Caco-2 (cell line): ENCODE results near the gene DEPDC5. TPM values are rescaled to one million over a fixed set of nuclear protein-coding genes. Genes with fewer than 3 reads are reported as not detected.
A peak's percentile ranks its signal among the peaks of the same experiment; 100 is the strongest.

ENCODE experiments used
- BruUV-seq: library from RNA; stranded (reverse); fragments of 400-500 nt; replicated peaks from 2 replicates; lab custom pipeline; 2021; lab: Mats Ljungman, UMichigan
- CTCF ChIA-PET: fragments of 300-600 bp; sonication (Branson Sonifier 250); formaldehyde crosslinking; loops from one replicate; lab custom pipeline; 2022; ENCODE audit warnings: antibody characterized with exemption; lab: Charles Lee
- POLR2A ChIA-PET: fragments of 300-600 bp; sonication (Branson Sonifier 250); formaldehyde crosslinking; loops from one replicate; lab custom pipeline; 2022; ENCODE audit warnings: antibody characterized with exemption; lab: Charles Lee
- DNase-seq, 2 experiments: peaks; one replicate each; pipeline versions ENCODE4 v3.0.0 to v3.0.0-alpha.2; 2020 to 2022
- H3K27me3 ChIP-seq: replicated peaks from 2 replicates; pipeline ENCODE4 v1.6.0; 2011; ENCODE audit warnings: low read length; ENCODE audit not compliant: control insufficient read depth, insufficient read depth
- H3K36me3 ChIP-seq: 2 replicates; pipeline ENCODE4 v1.5.1; 2011; ENCODE audit warnings: low read length; ENCODE audit not compliant: control insufficient read depth, insufficient read depth
- H3K4me1 ChIP-seq: fragments of 250-450 bp; sonication (Bioruptor Pico); 2 replicates; pipeline ENCODE4 v1.5.1; 2020; ENCODE audit warnings: mild to moderate bottlenecking
- H3K4me3 ChIP-seq: 2 replicates; pipeline ENCODE4 v1.5.1; 2011; ENCODE audit warnings: low read depth, mild to moderate bottlenecking, control low read depth, low read length
- H3K9me3 ChIP-seq: fragments of 250-450 bp; sonication (Bioruptor Pico); 2 replicates; pipeline ENCODE4 v1.5.1; 2020; ENCODE audit warnings: mild to moderate bottlenecking, moderate library complexity
- H3K27ac Mint-ChIP-seq: one replicate; pipeline ENCODE4 v1.8.0; 2022; ENCODE audit warnings: mixed read lengths; ENCODE audit not compliant: unreplicated experiment
- H3K27me3 Mint-ChIP-seq: one replicate; pipeline ENCODE4 v1.8.0; 2022; ENCODE audit warnings: mixed read lengths; ENCODE audit not compliant: insufficient read depth, unreplicated experiment
- H3K36me3 Mint-ChIP-seq: one replicate; pipeline ENCODE4 v1.8.0; 2022; ENCODE audit warnings: mild to moderate bottlenecking, mixed read lengths; ENCODE audit not compliant: insufficient read depth, unreplicated experiment
- H3K4me1 Mint-ChIP-seq: one replicate; pipeline ENCODE4 v1.8.0; 2022; ENCODE audit warnings: low read depth, mixed read lengths; ENCODE audit not compliant: unreplicated experiment
- H3K4me3 Mint-ChIP-seq: one replicate; pipeline ENCODE4 v1.8.0; 2022; ENCODE audit warnings: mild to moderate bottlenecking, moderate library complexity, mixed read lengths; ENCODE audit not compliant: unreplicated experiment
- H3K9me3 Mint-ChIP-seq: one replicate; pipeline ENCODE4 v1.8.0; 2022; ENCODE audit warnings: mixed read lengths; ENCODE audit not compliant: unreplicated experiment
- intact Hi-C: fragments of 100-400 bp; cut with micrococcal nuclease; formaldehyde crosslinking; loops from one replicate; pipeline ENCODE4 v1.10.0; 2022; ENCODE audit not compliant: unreplicated experiment
- total RNA-seq: library from RNA; stranded (reverse); gene quantifications from 2 replicates; pipeline ENCODE4 v1.2.3, GENCODE V29; 2022
- TF ChIP-seq, protein P1 (sequence below), 2 experiments: fragments of 200-600 bp in 1 of 2; IDR thresholded peaks; 1 replicate in 1 of 2; 2 replicates in 1 of 2; pipeline versions ENCODE4 v1.5.1 to v1.8.0; 2011 to 2022; ENCODE audit warnings: antibody characterized with exemption in 1 of 2, control low read depth in 1 of 2, inconsistent platforms in 1 of 2, low read depth in 1 of 2, low read length in 1 of 2, mild to moderate bottlenecking in 1 of 2, moderate library complexity in 1 of 2; ENCODE audit not compliant: insufficient read depth in 1 of 2, severe bottlenecking in 1 of 2, unreplicated experiment in 1 of 2

DEPDC5 gene
- total RNA-seq, 1 experiment from 2014 or later = 19.4 TPM

DNA sequence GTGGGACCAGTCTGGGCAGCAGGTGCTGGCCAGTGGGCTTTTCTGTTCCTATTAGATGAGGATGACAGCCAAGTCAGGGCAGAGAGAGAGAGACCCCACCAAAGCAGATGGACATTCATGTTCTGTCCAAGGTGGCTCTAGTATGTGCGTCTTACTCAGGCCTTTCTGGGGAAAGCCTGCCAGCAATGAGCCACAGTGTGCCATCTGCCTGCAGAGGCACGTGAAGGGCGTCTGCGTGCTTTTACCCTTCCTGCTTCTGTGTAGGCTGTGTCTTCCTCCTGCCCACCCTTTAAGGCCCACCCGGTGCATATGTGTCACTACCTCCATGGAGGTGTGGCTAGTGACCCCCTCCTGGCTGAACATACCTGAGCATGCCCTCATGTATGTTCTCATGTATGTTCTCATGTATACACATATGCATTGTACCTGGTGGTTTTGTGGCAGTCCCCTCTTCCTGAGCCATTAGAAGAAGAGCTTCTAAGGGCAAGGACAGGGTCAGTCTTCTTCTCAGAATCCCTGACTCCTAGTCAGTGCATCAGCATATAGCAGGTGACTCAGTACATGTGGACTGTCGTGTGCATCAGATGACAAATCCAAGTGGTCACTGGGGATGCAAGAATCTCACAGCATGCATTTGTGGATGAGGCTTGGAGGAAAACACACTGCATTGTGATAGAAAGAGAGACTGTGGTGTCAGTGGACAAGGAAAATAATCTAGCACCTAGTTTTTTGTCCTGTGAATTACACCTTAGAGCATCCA, 100.1 kb downstream of the DEPDC5 start:
- Histone ChIP-seq H3K4me3 (no peak overlapping the region), H3K4me1 (no peaks in the 10 kb centered on the region), H3K36me3 (no peaks in the 10 kb centered on the region), H3K9me3 (no peaks in the 10 kb centered on the region), H3K27me3 (no peaks in the 10 kb centered on the region)
- H3K36me3 Mint-ChIP-seq = peaks cover 13% of the 10 kb centered on the region
- intact Hi-C loops = no loop called here
- no peak for DNase-seq
- TF ChIP-seq, protein P1, sequence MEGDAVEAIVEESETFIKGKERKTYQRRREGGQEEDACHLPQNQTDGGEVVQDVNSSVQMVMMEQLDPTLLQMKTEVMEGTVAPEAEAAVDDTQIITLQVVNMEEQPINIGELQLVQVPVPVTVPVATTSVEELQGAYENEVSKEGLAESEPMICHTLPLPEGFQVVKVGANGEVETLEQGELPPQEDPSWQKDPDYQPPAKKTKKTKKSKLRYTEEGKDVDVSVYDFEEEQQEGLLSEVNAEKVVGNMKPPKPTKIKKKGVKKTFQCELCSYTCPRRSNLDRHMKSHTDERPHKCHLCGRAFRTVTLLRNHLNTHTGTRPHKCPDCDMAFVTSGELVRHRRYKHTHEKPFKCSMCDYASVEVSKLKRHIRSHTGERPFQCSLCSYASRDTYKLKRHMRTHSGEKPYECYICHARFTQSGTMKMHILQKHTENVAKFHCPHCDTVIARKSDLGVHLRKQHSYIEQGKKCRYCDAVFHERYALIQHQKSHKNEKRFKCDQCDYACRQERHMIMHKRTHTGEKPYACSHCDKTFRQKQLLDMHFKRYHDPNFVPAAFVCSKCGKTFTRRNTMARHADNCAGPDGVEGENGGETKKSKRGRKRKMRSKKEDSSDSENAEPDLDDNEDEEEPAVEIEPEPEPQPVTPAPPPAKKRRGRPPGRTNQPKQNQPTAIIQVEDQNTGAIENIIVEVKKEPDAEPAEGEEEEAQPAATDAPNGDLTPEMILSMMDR (IDR thresholded peaks at IDR 0.05; ENCODE audit: insufficient read depth in 1 of 2, low read depth in 1 of 2, low read length in 1 of 2, severe bottlenecking in 1 of 2, unreplicated experiment in 1 of 2) = no peak
- BruUV-seq = no TSS peak
- no peaks in the 10 kb centered on the region for H3K4me1 Mint-ChIP-seq
- H3K4me3 Mint-ChIP-seq = no peak overlapping the region
- POLR2A ChIA-PET = no interaction called here
- no peak overlapping the region for H3K27ac Mint-ChIP-seq
- CTCF ChIA-PET = interaction anchor here (0.8 kb wide), 1 partner anchor 188 kb away, joined by 3 read pairs; no protein-coding TSS in a partner anchor
- no peaks in the 10 kb centered on the region for H3K27me3 Mint-ChIP-seq
- no peaks in the 10 kb centered on the region for H3K9me3 Mint-ChIP-seq

DNA sequence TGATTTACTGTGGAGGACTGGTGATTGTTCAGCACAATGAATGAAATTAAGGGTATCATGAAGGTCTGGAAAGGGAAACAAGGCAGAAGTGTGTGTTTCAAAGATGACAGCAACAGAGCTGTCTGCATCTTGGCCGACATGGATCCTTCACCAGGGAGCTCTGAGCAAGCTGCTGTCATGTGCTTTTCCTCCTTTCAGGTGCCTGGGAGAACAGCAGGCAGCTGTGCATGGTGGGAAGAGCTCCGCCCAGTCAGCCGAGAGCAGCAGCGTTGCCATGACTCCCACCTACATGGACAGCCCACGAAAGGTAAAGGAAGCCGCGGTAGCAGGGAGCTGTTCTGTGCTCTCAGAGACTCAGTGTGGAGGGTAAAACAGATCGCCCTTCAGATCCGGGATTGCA, 103.4 kb downstream of the DEPDC5 start:
- peaks cover 8% of the 10 kb centered on the region for H3K36me3 Mint-ChIP-seq
- CTCF ChIA-PET = interaction anchor here (1.2 kb wide), 1 partner anchor 113 kb away, joined by 3 read pairs; no protein-coding TSS in a partner anchor
- Histone ChIP-seq H3K36me3 (no peaks in the 10 kb centered on the region), H3K4me3 (no peak overlapping the region), H3K9me3 (no peaks in the 10 kb centered on the region), H3K27me3 (no peaks in the 10 kb centered on the region), H3K4me1 (no peaks in the 10 kb centered on the region)
- H3K4me1 Mint-ChIP-seq = no peaks in the 10 kb centered on the region
- TF ChIP-seq, protein P1 (IDR thresholded peaks at IDR 0.05; ENCODE audit: insufficient read depth in 1 of 2, low read depth in 1 of 2, low read length in 1 of 2, severe bottlenecking in 1 of 2, unreplicated experiment in 1 of 2) = no peak
- intact Hi-C loops = no loop called here
- no peak overlapping the region for H3K27ac Mint-ChIP-seq
- no peaks in the 10 kb centered on the region for H3K9me3 Mint-ChIP-seq
- H3K27me3 Mint-ChIP-seq = no peaks in the 10 kb centered on the region
- H3K4me3 Mint-ChIP-seq = no peak overlapping the region
- peak in 1 of 2 experiments; percentile 14 for DNase-seq
- BruUV-seq = no TSS peak
- POLR2A ChIA-PET = no interaction called here

DNA sequence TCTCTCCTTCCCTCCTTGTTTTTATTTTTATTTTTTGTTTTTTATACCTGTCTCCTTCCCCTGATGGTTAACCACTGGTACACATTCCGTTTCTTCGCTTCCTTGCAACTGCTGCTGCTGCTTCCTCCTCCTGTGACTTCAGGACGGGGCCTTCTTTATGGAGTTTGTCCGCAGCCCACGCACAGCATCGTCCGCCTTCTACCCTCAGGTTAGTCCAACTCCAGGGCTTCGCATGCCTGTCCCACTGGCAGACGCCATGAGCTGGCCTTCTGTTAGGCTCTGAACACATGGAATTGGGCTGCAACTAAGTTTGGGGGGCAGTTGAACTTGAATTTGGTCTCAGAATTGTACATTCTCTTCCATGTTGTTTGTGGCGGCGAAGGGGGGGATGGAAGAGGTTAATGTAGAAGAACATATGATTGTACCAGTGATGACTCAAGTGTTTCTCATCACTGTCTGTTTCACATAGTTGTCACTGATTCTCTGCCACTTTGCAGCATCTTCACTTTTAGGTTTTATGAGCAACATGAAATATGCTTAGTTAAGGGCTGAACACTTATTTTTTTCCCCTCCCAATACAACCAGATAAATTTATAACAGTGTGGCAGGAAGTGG, 107.5 kb downstream of the DEPDC5 start:
- Mint-ChIP-seq H3K27ac (no peak overlapping the region), H3K9me3 (no peaks in the 10 kb centered on the region), H3K36me3 (peaks cover 5% of the 10 kb centered on the region), H3K27me3 (no peaks in the 10 kb centered on the region), H3K4me3 (no peak overlapping the region), H3K4me1 (no peaks in the 10 kb centered on the region)
- intact Hi-C loops = no loop called here
- no peaks in the 10 kb centered on the region for H3K9me3 ChIP-seq
- TF ChIP-seq, protein P1 (IDR thresholded peaks at IDR 0.05; ENCODE audit: insufficient read depth in 1 of 2, low read depth in 1 of 2, low read length in 1 of 2, severe bottlenecking in 1 of 2, unreplicated experiment in 1 of 2) = no peak
- no peaks in the 10 kb centered on the region for H3K4me1 ChIP-seq
- BruUV-seq = no TSS peak
- no peaks in the 10 kb centered on the region for H3K36me3 ChIP-seq
- no peak for DNase-seq
- POLR2A ChIA-PET = no interaction called here
- no peak overlapping the region for H3K4me3 ChIP-seq
- CTCF ChIA-PET = no interaction called here
- no peaks in the 10 kb centered on the region for H3K27me3 ChIP-seq
